Measurements from ENCODE around the gene RAB6A.
"Not testable (repeated sequence)": the region's sequence is repeated elsewhere in the genome, so short reads cannot be mapped to it uniquely, and the experiment has no call there.

The RAB6A gene

DNA sequence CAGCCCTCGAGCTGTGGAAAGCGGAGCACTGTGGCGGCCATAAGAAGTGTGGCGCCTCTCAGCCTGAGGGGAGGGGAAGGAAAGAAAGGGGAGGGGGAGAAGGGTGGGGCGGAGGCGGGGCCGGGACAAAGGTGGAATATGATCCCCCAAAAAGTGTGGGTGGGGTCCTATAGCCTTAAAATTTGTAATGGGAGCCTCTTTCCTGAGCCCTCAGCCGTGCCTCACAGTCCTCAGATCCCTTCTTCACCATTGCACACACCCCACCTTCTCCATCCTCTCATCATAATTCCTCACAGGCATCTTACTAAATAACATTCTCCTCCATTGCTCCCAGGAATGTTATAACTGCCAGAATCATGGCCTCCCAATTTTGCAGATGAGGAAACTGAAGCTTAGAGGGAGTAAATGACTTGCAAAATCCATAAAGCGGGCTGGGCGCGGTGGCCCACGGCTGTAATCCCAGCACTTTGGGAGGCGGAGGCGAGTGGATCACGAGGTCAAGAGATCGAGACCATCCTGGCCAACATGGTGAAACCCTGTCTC, 600 bp upstream of the RAB6A start:
- no peak for DNase-seq

GRCh38 chr11:73760135-73760678, 667 bp downstream of the RAB6A start:
- no peak for DNase-seq

GRCh38 chr11:73759610-73760134, 1.2 kb downstream of the RAB6A start:
- DNase-seq = no peak

DNA sequence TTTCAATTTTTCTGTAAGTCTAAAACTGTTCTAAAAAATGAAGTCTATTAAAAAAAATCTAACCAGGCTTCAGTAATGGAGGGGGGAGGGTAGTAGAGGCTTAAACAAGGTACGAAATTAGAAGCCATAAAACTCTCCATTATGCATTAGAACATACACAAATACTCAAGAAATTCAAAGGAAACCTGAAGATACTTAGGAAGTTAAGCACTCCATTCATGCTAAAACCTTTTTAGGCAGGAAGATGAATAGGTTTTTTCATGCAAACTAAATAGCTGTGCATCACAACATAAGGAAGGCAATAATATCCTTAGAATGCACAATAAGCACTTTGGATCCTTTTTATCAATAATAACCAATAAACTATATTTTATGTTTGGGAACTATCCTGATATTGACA, 2.4 kb downstream of the RAB6A start:
- no peak for DNase-seq

GRCh38 chr11:73757598-73757997, 3.3 kb downstream of the RAB6A start:
- DNase-seq = no peak

- DNase-seq = no peak
These were observed 5.2 kb downstream of the RAB6A start for GRCh38 chr11:73755670-73756069.

- no peak for DNase-seq
These were observed 6.9 kb downstream of the RAB6A start for GRCh38 chr11:73753938-73754337.

GRCh38 chr11:73752903-73753302, 8.0 kb downstream of the RAB6A start:
- no peak for DNase-seq

DNA sequence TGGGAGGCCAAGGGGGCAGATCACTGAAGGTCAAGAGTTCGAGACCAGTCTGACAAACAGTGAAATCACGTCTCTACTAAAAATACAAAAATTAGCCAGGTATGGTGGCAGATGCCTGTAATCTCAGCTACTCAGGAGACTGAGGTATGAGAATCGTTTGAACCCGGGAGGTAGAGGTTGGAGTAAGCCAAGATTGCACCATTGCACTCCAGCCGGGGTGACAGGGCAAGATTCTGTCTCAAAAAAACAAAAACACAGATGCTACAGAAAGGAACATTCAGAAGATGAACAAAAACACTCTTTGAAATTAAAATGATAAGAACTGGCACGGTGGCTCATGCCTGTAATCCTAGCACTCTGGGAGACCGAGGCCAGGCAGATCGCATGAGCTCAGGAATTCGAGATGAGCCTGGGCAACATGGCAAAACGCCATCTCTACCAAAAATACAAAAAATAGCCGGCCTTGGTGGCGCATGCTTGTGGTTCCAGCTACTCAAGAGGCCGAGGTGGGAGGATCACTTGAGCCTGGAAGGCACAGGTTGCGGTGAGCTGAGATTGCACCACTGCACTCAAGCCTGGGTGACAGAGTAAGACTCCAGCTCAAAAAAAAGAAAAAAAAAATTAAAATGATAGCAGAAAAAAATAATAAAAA, 8.5 kb downstream of the RAB6A start:
- no peak for DNase-seq

- not testable (repeated sequence) for DNase-seq
These were observed 10.0 kb downstream of the RAB6A start for GRCh38 chr11:73750862-73751261.

DNA sequence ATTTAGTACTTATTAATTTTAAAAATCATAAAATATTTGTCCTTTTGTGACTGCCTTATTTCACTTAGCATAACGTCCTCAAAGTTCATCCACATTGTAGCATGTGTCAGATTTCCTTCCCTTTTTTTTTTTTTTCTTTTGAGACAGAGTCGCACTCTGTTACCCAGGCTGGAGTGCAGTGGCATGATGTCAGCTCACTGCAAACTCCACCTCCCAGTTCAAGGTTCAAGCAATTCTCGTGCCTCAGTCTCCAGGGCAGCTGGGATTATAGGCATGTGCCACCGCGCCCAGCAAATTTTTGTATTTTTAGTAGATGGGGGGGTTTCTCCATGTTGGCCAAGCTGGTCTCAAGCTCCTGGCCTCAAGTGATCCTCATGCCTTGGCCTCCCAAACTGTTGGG, 10.6 kb downstream of the RAB6A start:
- no peak for DNase-seq

- DNase-seq = no peak
These were observed 11.8 kb downstream of the RAB6A start for GRCh38 chr11:73749118-73749517.

- no peak for DNase-seq
These were observed 12.6 kb downstream of the RAB6A start for GRCh38 chr11:73748300-73748699.

GRCh38 chr11:73747762-73748161, 13.1 kb downstream of the RAB6A start:
- no peak for DNase-seq

DNA sequence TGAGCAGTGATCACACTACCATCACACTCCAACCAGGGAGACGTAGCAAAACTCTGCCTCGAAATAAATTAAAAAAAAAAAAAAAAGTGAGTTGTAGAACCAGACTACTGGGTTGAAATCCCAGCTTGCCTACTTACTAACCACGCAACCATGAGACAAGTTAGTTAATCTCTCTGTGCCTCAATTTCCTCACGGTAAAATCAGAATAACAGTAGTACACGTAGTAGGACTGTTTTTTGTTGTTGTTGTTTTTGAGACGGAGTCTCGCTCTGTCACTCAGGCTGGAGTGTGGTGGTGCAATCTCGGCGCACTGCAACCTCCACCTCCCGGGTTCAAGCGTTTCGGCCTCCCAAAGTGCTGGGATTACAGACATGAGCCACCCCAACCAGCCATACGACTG, 14.2 kb downstream of the RAB6A start:
- no peak for DNase-seq

- no peak for DNase-seq
These were observed 17.8 kb downstream of the RAB6A start for GRCh38 chr11:73743045-73743444.

GRCh38 chr11:73735959-73736358, 24.9 kb downstream of the RAB6A start:
- not testable (repeated sequence) for DNase-seq

GRCh38 chr11:73734993-73735392, 25.9 kb downstream of the RAB6A start:
- DNase-seq = no peak

DNA sequence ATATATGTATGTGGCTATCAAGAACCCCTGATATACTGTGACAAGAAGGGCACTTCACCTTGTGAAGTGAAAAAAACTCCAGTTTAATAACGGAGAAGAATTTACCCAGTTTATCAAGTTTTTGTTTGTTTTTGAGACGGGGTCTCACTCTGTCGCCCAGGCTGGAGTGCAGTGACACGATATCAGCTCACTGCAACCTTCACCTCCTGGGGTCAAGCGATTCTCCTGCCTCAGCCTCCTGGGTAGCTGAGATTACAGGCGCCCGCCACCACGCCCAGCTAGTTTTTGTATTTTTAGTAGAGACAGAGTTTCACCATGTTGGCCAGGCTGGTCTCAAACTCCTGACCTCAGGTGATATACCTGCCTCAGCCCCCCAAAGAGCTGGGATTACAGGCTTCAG, 26.9 kb downstream of the RAB6A start:
- DNase-seq = not testable (repeated sequence)

GRCh38 chr11:73732936-73733335, 27.9 kb downstream of the RAB6A start:
- not testable (repeated sequence) for DNase-seq

DNA sequence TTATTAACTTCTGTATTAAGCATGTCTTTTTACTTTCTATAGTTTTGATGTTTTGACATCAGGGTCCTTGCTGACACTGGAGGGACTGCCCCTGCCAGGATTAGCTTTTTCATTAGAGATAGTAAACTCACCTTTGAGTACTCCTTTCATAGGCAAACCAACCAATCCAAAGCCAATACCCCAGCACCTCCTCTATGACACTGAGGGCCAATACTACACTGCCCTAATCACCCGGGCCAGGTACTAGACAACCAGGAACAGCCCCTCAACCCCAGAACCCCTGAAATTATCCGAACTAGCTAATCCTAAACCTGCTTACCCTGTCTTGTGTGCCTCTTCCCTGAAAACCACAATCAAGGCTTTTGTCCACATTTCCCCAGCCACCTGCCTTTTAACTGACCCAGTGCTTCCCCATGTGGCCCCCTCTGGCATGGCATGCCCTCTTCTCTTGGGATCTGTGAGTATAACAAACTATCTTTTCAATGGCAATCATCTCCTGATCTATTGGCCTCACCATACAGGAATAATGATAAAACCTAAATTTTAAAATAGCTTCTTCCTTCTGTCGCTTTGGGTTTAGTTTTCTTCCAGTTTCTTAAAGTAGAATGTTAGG, 31.2 kb downstream of the RAB6A start:
- no peak for DNase-seq

GRCh38 chr11:73728000-73728399, 32.9 kb downstream of the RAB6A start:
- DNase-seq = no peak

DNA sequence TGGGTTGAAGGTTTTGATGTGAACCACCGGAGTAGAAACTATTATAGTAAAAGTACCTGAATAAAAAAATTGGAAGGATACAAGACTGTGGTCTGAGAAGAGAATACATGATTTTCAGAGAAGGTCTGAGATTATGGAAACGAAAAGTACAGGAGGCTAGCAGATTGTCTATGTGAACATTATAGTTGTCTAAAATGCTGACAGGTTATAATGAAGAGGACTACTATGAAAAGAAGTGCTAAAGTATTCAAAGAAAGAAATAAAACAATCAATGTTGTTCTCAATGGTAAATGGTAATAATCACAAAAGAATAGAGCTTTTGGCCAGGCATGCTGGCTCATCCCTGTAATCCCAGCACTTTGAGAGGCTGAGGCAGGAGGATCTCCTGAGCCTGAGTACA, 34.0 kb downstream of the RAB6A start:
- DNase-seq = no peak

- no peak for DNase-seq
These were observed 43.7 kb downstream of the RAB6A start for GRCh38 chr11:73717136-73717535.

All from NCI-H524 treated with DMSO at 0.1 percent for 48 hours (cell line).